GM10266 (cell line): Measurements from ENCODE around the gene SNX11.

ENCODE experiments used
- DNase-seq: peaks from one replicate; pipeline ENCODE4 v3.0.0; 2012; ENCODE audit errors: extremely low spot score
- CTCF ChIP-seq: IDR thresholded peaks from 2 replicates; pipeline ENCODE4 v1.5.1; 2012; ENCODE audit warnings: mild to moderate bottlenecking, low read depth; ENCODE audit not compliant: control insufficient read depth, insufficient read depth; ENCODE audit errors: missing control alignments

SNX11 gene

GRCh38 chr17:48137656-48138055 is 30.1 kb downstream of the SNX11 start:
- DNase-seq: no peak
- no peak for TF ChIP-seq CTCF

- no peak for TF ChIP-seq CTCF
- no peak for DNase-seq
Observed at GRCh38 chr17:48139944-48140343, 32.4 kb downstream of the SNX11 start.

- no peak for TF ChIP-seq CTCF
- DNase-seq: no peak
Observed at GRCh38 chr17:48143629-48144028, 36.1 kb downstream of the SNX11 start.

GRCh38 chr17:48144231-48144630 is 36.7 kb downstream of the SNX11 start:
- no peak for TF ChIP-seq CTCF
- no peak for DNase-seq

GRCh38 chr17:48144976-48145798 is 37.6 kb downstream of the SNX11 start:
- peak; percentile 29 for DNase-seq
- no peak for TF ChIP-seq CTCF

- no peak for DNase-seq
- TF ChIP-seq CTCF: no peak
Observed at GRCh38 chr17:48148029-48148770, 40.6 kb downstream of the SNX11 start.

GRCh38 chr17:48148854-48149786 is 41.6 kb downstream of the SNX11 start:
- no peak for TF ChIP-seq CTCF

More at GRCh38 chr17:48148854-48149786, 41.6 kb downstream of the SNX11 start:
- no peak for DNase-seq
